Esophagus squamous epithelium (tissue), 5 donors: ENCODE measurements around the gene GJA9. TPM values are rescaled to one million over a fixed set of nuclear protein-coding genes. Genes with fewer than 3 reads are reported as not detected.

Experiments
- DNase-seq: peaks from one replicate; lab custom pipeline; 2025; lab: John Stamatoyannopoulos, UW
- H3K27ac ChIP-seq, 4 donors: fragments of 200-600 bp; sonication (generic); one replicate each; pipeline ENCODE4 v1.5.1; 2016 to 2019; ENCODE audit warnings: mild to moderate bottlenecking in 1 of 4
- H3K27me3 ChIP-seq, 4 donors: fragments of 200-600 bp; sonication (generic); 1 replicate in 3 of 4; 2 replicates in 1 of 4; pipeline versions ENCODE4 v1.5.1 to v1.6.0; 2017 to 2021; ENCODE audit warnings: antibody characterized with exemption in 1 of 4
- H3K36me3 ChIP-seq, 3 donors: fragments of 200-600 bp; sonication (generic); one replicate each; pipeline ENCODE4 v1.5.1; 2016 to 2019
- H3K4me1 ChIP-seq, 3 donors: fragments of 200-600 bp; sonication (generic); one replicate each; pipeline ENCODE4 v1.5.1; 2017 to 2019
- H3K4me3 ChIP-seq, 4 donors: fragments of 200-600 bp; sonication (generic); 1 replicate in 3 of 4; 2 replicates in 1 of 4; pipeline ENCODE4 v1.5.1; 2016 to 2019; ENCODE audit warnings: mild to moderate bottlenecking in 2 of 4, moderate library complexity in 1 of 4
- H3K9me3 ChIP-seq, 3 donors: fragments of 200-600 bp; sonication (generic); one replicate each; pipeline ENCODE4 v1.5.1; 2016 to 2019
- POLR2A ChIP-seq, 4 donors: fragments of 450-650 bp; IDR thresholded peaks; one replicate each; pipeline ENCODE4 v1.6.1; 2017; ENCODE audit warnings: antibody characterized with exemption in 4 of 4, mild to moderate bottlenecking in 4 of 4, moderate library complexity in 3 of 4
- WGBS, 2 donors: methylation state at CpG; one replicate each; pipeline ENCODE4 v1.1.5; 2018; 5-methylcytosine and 5-hydroxymethylcytosine counted together
- intact Hi-C: fragments of 100-400 bp; cut with DNase I; formaldehyde crosslinking; loops from one replicate; pipeline ENCODE4 v1.15.0; 2022
- total RNA-seq, 4 donors: library from RNA; depleted of rRNA; stranded (reverse); fragments of >200 nt; gene quantifications; one replicate each; pipeline ENCODE4 v1.1.0, GENCODE V29; 2016
- TF ChIP-seq, protein P1 (sequence below), 6 experiments: fragments of 450-650 bp in 4 of 6; fragments of 200-600 bp in 2 of 6; sonication (generic) in 2 of 6; IDR thresholded peaks; one replicate each; pipeline ENCODE4 v1.5.1; 2016 to 2019; ENCODE audit warnings: antibody characterized with exemption in 6 of 6, mild to moderate bottlenecking in 4 of 6, moderate library complexity in 4 of 6
- donor health status: DM: yes; HTN: yes; CAD: no.

The GJA9 gene
- total RNA-seq, 4 donors from 2014 or later, result 0.50 to 0.75 TPM; not detected in 2

DNA sequence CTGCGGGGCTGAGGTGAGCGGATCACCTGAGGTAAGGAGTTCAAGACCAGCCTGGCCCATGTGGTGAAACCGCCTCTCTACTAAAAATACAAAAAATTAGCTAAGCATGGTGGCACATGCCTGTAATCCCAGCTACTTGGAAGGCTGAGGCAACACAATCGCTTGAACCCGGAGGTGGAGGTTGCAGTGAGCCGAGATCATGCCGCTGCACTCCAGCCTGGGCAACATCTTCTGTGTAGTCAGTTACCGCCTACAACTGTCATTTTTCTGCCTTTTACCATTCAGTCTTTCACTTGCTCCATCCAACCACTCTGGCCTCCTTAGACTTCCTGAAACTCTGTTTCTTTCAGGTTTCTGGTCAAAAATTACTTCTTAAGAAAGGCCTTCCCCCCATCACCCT is 10.4 kb downstream of the GJA9 start:
- intact Hi-C loops, result loop anchor here (10.0 kb wide), 1 partner anchor 224 kb away; no protein-coding TSS in a partner anchor
- TF ChIP-seq, protein P1, sequence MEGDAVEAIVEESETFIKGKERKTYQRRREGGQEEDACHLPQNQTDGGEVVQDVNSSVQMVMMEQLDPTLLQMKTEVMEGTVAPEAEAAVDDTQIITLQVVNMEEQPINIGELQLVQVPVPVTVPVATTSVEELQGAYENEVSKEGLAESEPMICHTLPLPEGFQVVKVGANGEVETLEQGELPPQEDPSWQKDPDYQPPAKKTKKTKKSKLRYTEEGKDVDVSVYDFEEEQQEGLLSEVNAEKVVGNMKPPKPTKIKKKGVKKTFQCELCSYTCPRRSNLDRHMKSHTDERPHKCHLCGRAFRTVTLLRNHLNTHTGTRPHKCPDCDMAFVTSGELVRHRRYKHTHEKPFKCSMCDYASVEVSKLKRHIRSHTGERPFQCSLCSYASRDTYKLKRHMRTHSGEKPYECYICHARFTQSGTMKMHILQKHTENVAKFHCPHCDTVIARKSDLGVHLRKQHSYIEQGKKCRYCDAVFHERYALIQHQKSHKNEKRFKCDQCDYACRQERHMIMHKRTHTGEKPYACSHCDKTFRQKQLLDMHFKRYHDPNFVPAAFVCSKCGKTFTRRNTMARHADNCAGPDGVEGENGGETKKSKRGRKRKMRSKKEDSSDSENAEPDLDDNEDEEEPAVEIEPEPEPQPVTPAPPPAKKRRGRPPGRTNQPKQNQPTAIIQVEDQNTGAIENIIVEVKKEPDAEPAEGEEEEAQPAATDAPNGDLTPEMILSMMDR (IDR thresholded peaks at IDR 0.05), result no peak
- TF ChIP-seq POLR2A (IDR thresholded peaks at IDR 0.05), result no peak
- WGBS, 2 donors, result 84 to 87% methylated on average over 8 of the region's 8 CpGs

DNA sequence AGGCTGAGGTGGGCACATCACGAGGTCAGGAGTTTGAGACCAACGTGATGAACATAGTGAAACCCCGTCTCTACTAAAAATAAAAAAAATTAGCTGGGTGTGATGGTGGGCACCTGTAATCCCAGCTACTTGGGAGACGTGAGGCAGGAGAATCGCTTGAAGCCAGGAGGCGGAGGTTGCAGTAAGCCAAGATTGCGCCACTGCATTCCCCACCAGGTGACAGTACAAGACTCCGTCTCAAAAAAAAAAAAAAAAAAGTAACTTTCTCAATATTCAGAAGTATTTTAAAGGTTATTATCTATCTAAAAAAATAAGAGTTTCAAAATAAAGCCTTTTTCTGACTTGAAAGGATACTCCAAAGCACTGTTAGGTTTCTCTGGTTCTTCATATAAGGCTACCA is 14.2 kb downstream of the GJA9 start:
- Histone ChIP-seq H3K4me3 (no peak overlapping the region), H3K9me3 (no peaks in the 10 kb centered on the region), H3K4me1 (peaks cover 2 to 27% (median 3%) of the 10 kb centered on the region in 3 donors), H3K36me3 (peaks cover 0 to 41% (median 0%) of the 10 kb centered on the region in 3 donors), H3K27me3 (no peaks in the 10 kb centered on the region), H3K27ac (no peak overlapping the region)
- DNase-seq, result no peak
- WGBS, 2 donors, result 84 to 91% methylated on average over 8 of the region's 8 CpGs
- TF ChIP-seq POLR2A (IDR thresholded peaks at IDR 0.05), result no peak
- TF ChIP-seq, protein P1 (IDR thresholded peaks at IDR 0.05), result no peak
- intact Hi-C loops, result no loop called here

More for the DNA sequence above, 10.4 kb downstream of the GJA9 start:
- Histone ChIP-seq H3K4me1 (peaks cover 9 to 27% (median 11%) of the 10 kb centered on the region in 3 donors), H3K27me3 (no peaks in the 10 kb centered on the region), H3K36me3 (peaks cover 0 to 12% (median 0%) of the 10 kb centered on the region in 3 donors), H3K9me3 (no peaks in the 10 kb centered on the region), H3K4me3 (no peak overlapping the region), H3K27ac (no peak overlapping the region)
- no peak for DNase-seq

DNA sequence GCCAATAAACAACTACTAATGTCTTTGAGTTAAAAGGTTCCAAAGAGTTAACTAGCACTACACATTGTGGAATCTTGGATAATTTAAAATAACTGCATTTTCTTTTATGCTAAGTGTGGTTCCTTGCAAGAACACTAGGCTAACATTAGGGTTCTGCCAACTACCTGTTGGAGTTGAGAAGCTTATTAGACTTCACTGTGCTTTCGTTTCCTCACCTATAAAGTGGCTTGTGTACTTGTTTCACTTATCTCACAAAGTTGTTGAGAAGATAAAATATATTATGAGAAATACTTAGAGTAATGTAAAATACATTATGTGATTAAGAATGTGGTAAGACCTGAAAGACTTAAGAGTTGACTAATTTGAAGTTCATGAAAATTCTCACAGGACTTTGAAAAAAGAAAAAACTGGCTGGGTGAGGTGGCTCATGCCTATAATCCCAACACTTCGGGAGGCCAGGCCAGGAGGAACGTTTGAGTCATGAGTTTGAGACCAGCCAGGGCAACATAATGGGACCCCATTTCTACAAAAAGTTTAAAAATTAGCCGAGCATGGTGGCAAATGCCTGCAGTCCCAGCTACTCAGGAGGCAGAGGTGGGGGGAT is 16.2 kb downstream of the GJA9 start:
- H3K9me3 ChIP-seq, result no peaks in the 10 kb centered on the region
- peaks cover 0 to 45% (median 0%) of the 10 kb centered on the region in 3 donors for H3K36me3 ChIP-seq
- intact Hi-C loops, result no loop called here
- H3K27me3 ChIP-seq, result no peaks in the 10 kb centered on the region
- no peak for DNase-seq
- H3K4me3 ChIP-seq, result no peak overlapping the region
- no peak overlapping the region for H3K27ac ChIP-seq
- peaks cover 2 to 38% (median 7%) of the 10 kb centered on the region in 3 donors for H3K4me1 ChIP-seq
- WGBS, 2 donors, result 60 to 68% methylated on average over 4 of the region's 4 CpGs
- TF ChIP-seq, protein P1 (IDR thresholded peaks at IDR 0.05), result peak in 1 of 6 experiments; percentile 14
- TF ChIP-seq POLR2A (IDR thresholded peaks at IDR 0.05), result no peak

DNA sequence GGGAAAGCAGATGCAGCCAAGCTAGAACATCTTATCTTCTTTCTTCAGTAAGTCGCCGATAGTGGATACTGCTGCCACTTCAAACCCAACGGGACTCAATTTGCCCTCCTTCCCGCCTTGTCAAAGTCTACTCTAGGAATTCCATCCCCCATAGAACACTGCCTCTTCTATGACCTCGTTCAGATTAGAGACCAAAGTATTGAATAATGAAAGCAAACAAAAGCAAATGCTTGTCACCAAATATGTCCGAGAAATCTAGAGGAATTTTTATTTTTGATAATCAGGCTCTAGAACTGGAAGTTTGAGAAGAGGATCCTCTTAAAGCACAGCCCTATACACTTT is 21.0 kb downstream of the GJA9 start:
- WGBS, 2 donors, result 2 to 9% methylated on average over 6 of the region's 6 CpGs
- no peak for DNase-seq
- peaks cover 15 to 66% (median 19%) of the 10 kb centered on the region in 3 donors for H3K4me1 ChIP-seq
- no peaks in the 10 kb centered on the region for H3K9me3 ChIP-seq
- no peaks in the 10 kb centered on the region for H3K27me3 ChIP-seq
- TF ChIP-seq, protein P1 (IDR thresholded peaks at IDR 0.05), result no peak
- TF ChIP-seq POLR2A (IDR thresholded peaks at IDR 0.05), result no peak
- peaks cover 0 to 48% (median 0%) of the 10 kb centered on the region in 3 donors for H3K36me3 ChIP-seq
- H3K27ac ChIP-seq, result peak overlapping the region; percentile 96 to 98 (median 98)
- H3K4me3 ChIP-seq, result peak overlapping the region; percentile 69 to 93 (median 92)
- intact Hi-C loops, result no loop called here
